ENCODE results near the gene CDC25A. TPM values are rescaled to one million over a fixed set of nuclear protein-coding genes. Genes with fewer than 3 reads are reported as not detected.

CDC25A gene
- total and polyA plus RNA-seq, 9 of the 15 experiments (the other 6 are each of a cell fraction or from before 2014, with no cell fraction given), result 3.4 to 61.3 (median 51.8) TPM

GRCh38 chr3:48222616-48223513 lies 34.6 kb upstream of the CDC25A start, which contains the start of gene CAMP (continued):
- no peak for TF ChIP-seq PRDM10 (IDR thresholded peaks at IDR 0.05; ENCODE audit: partially characterized antibody)
- TF ChIP-seq ARHGAP35 (IDR thresholded peaks at IDR 0.05; ENCODE audit: partially characterized antibody), result no peak
- TF ChIP-seq ZBTB11 (CRISPR knock-in tag; IDR thresholded peaks at IDR 0.05), result no peak
- TF ChIP-seq ZFP30 (CRISPR knock-in tag; IDR thresholded peaks at IDR 0.05; ENCODE audit: borderline replicate concordance), result no peak
- no peak for TF ChIP-seq FOS (IDR thresholded peaks at IDR 0.05; ENCODE audit: extremely low read depth, insufficient read length)
- no peak for TF ChIP-seq ESRRA (IDR thresholded peaks at IDR 0.05; ENCODE audit: borderline replicate concordance, low read depth)
- peak; percentile 62; the same call in 1 of the 2 replicates for TF ChIP-seq CTBP1 (IDR thresholded peaks at IDR 0.05; ENCODE audit: borderline replicate concordance)
- TF ChIP-seq CLOCK (CRISPR knock-in tag; IDR thresholded peaks at IDR 0.05; ENCODE audit: borderline replicate concordance), result no peak
- TF ChIP-seq ZNF561 (CRISPR knock-in tag; conservative IDR thresholded peaks at IDR 0.05), result no peak
- TF ChIP-seq ZNF766 (CRISPR knock-in tag; conservative IDR thresholded peaks at IDR 0.05), result 0 out of 2 replicates have a peak, but pooled peaks have one; percentile 58
- TF ChIP-seq GABPA (tag; conservative IDR thresholded peaks at IDR 0.05; ENCODE audit: low read depth), result peak; percentile 28; the same call in 1 of the 2 replicates
- no peak for TF ChIP-seq STAT5B (CRISPR knock-in tag; IDR thresholded peaks at IDR 0.05)
- TF ChIP-seq NR2C1 (IDR thresholded peaks at IDR 0.05), result no peak
- TF ChIP-seq NR2C1 (tag; IDR thresholded peaks at IDR 0.05), result no peak
- TF ChIP-seq NFIC (IDR thresholded peaks at IDR 0.05), result peak; percentile 82
